Activated naive CD4-positive, alpha-beta T cell treated with anti-CD3 and anti-CD28 coated beads, Interleukin-2, amount 50 U/mL, for 24 hours (primary cell): ENCODE results near the gene C3orf52.
A peak's percentile ranks its signal among the peaks of the same experiment; 100 is the strongest.

Experiments
- H3K27ac Mint-ChIP-seq: one replicate; pipeline ENCODE4 v1.8.0; 2021; ENCODE audit warnings: mild to moderate bottlenecking, mixed read lengths
- H3K27me3 Mint-ChIP-seq: one replicate; pipeline ENCODE4 v1.8.0; 2021; ENCODE audit warnings: mixed read lengths
- H3K36me3 Mint-ChIP-seq: one replicate; pipeline ENCODE4 v1.8.0; 2021; ENCODE audit warnings: mixed read lengths
- H3K4me1 Mint-ChIP-seq: one replicate; pipeline ENCODE4 v1.8.0; 2021; ENCODE audit warnings: mixed read lengths
- H3K4me3 Mint-ChIP-seq: one replicate; pipeline ENCODE4 v1.8.0; 2021; ENCODE audit warnings: mild to moderate bottlenecking, mixed read lengths
- H3K9me3 Mint-ChIP-seq: one replicate; pipeline ENCODE4 v1.8.0; 2021; ENCODE audit warnings: mixed read lengths

The C3orf52 gene

DNA sequence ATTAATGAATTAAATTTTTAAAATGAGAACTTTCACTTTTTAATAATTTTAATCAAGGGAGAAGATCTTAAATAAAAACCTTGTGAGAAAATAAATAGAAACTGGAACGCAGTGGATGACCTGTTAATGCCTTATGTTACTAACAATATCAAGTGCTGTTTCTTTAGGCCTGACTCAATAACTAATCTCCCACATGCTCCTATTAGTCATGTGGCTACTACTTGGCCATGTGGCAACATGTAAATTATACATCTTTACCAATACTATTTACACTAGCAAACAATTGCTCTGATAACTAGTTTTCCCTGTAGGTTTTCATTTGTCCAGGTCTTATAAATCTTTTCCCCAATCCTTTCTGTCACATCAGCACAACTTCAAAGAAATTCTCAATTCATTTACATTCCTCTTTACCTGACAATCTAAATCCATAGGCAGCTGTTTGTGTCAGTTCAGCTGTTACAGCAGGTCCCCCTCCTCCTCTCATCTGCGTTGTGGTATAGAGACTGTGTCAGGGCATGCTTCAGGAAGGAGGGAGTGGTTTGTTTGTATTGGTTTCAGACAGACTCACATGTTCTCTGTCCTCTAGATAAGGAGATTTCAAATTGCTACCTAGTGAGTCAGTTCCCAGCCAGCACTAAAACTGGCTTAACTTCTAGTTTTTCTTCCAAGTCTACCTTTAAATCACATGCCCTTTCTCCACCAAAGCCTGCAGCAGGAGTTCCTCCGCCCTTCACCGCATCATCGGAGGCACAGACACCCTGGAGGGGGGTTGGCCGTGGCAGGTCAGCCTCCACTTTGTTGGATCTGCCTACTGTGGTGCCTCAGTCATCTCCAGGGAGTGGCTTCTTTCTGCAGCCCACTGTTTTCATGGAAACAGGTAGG, 11.3 kb upstream of the C3orf52 start:
- no peaks in the 10 kb centered on the region for H3K36me3 Mint-ChIP-seq
- no peaks in the 10 kb centered on the region for H3K9me3 Mint-ChIP-seq
- H3K27ac Mint-ChIP-seq, result peak overlapping the region; percentile 71
- peaks cover 50% of the 10 kb centered on the region for H3K4me1 Mint-ChIP-seq
- H3K27me3 Mint-ChIP-seq, result no peaks in the 10 kb centered on the region
- peak overlapping the region; percentile 8 for H3K4me3 Mint-ChIP-seq

DNA sequence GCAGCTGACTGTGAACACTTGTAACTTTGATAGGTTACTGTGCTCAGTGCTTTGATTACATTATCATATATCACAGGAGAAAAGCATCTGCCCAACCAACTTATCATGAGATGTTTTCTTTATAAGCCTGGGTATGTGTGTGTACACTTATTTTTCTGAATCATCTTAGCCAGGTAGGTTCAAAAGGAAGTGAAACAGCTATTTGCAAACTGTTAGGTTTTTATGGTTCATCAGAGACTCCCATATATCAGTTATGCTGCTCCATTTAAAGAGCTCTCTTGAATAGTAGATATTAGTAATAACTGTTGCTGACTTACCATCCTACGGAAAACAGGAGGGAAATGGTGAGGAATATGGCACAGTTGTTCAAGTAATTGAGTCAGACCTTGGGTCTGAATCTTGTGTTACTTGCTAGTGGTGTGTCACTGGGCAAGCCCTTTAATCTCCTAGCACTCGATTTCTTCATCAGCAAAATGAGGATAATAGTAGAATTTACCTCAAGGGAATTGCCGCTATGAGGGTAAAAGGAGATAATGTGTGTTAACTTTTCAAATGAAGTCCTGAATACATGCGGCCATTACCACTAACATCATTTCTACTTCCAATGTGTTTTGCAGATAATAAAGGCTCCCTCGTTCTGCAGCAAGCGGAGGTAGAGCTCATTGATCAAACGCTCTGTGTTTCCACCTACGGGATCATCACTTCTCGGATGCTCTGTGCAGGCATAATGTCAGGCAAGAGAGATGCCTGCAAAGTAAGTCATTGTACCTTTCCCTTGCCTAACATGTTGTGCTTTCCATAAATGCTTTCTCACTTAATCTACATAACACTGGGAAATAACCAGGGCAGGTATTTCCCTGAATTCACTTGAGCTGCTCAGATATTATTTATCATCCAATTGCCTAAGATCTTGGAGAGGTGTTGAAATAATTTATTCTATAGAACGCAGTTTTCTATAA, 7.8 kb upstream of the C3orf52 start:
- Mint-ChIP-seq H3K27me3 (no peaks in the 10 kb centered on the region), H3K4me1 (peaks cover 26% of the 10 kb centered on the region), H3K27ac (no peak overlapping the region), H3K4me3 (no peak overlapping the region), H3K36me3 (no peaks in the 10 kb centered on the region), H3K9me3 (no peaks in the 10 kb centered on the region)

DNA sequence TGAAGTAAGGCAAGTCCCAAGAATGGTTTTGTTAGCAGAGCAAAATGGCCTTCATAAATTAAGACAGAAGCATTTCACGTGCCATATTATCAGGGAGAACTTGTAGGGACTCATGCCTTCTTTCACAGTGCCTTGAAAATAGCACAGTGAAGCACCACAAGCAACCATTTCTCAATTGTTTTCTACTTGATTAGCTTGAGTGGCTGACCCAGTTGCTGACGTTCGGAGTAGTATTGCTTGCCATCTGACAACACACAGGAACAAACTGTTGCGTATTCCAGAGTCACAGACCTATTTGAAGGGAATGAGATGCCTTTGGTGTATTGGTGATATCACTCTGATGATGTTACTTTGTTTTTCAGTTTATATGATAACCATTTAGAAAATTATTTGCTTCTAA, 3.0 kb upstream of the C3orf52 start:
- Mint-ChIP-seq H3K27ac (no peak overlapping the region), H3K27me3 (no peaks in the 10 kb centered on the region), H3K4me1 (peaks cover 30% of the 10 kb centered on the region), H3K9me3 (no peaks in the 10 kb centered on the region), H3K4me3 (no peak overlapping the region), H3K36me3 (no peaks in the 10 kb centered on the region)

DNA sequence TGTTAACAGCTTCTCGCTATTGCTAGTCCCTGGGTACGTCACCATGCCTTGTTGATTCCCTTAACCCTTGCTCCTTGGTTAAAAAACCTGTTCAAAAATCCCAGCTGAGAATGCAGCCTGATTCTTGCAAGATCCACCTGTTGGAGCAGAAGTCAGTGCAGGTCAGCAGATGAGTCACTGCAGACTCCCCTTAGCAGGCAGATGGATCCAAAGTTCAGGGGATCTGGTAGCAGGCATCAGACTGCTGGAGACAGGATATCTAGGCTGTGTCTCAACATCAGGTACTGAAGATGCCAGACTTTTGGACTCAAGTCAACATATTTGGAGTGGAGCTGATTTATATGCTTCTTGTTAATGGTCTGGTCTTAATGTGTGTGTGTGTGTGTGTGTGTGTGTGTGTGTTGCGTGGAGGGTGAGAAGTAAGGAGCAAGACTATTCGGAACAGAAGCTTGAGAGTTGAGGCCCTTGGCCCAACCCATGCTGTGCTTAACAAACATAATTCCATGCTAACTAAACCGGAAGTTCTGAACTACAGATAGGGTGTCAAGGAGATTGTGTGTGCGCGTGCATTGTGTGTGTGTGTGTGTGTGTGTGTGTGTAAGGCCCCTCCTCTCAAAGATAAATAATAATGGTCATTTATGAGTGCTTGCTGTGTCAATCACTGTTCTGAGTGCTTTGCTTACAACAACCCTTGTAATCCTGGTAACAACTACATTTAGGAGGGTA, 1.0 kb upstream of the C3orf52 start:
- H3K9me3 Mint-ChIP-seq, result no peaks in the 10 kb centered on the region
- H3K36me3 Mint-ChIP-seq, result no peaks in the 10 kb centered on the region
- H3K4me1 Mint-ChIP-seq, result peaks cover 30% of the 10 kb centered on the region
- peak overlapping the region; percentile 86 for H3K4me3 Mint-ChIP-seq
- H3K27me3 Mint-ChIP-seq, result no peaks in the 10 kb centered on the region
- H3K27ac Mint-ChIP-seq, result no peak overlapping the region

DNA sequence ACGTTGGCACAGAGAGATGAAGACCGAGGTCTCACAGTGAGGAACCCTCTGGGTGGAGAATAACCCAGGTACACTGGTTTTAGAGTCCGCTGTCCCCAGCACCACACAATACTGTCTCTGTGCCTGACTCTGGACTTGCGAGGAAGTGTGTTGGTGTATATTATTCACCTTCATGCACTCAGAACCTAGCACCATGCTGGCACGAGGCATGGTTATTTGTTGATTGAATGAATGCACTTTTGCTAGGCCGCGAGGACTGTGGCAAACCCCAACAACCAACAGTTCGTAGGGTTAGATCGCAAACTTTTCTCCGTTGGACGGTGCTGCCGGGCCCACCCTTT, 484 bp upstream of the C3orf52 start:
- Mint-ChIP-seq H3K36me3 (no peaks in the 10 kb centered on the region), H3K4me1 (peaks cover 30% of the 10 kb centered on the region), H3K9me3 (no peaks in the 10 kb centered on the region), H3K27me3 (no peaks in the 10 kb centered on the region), H3K27ac (peak overlapping the region; percentile 30), H3K4me3 (peak overlapping the region; percentile 86)

DNA sequence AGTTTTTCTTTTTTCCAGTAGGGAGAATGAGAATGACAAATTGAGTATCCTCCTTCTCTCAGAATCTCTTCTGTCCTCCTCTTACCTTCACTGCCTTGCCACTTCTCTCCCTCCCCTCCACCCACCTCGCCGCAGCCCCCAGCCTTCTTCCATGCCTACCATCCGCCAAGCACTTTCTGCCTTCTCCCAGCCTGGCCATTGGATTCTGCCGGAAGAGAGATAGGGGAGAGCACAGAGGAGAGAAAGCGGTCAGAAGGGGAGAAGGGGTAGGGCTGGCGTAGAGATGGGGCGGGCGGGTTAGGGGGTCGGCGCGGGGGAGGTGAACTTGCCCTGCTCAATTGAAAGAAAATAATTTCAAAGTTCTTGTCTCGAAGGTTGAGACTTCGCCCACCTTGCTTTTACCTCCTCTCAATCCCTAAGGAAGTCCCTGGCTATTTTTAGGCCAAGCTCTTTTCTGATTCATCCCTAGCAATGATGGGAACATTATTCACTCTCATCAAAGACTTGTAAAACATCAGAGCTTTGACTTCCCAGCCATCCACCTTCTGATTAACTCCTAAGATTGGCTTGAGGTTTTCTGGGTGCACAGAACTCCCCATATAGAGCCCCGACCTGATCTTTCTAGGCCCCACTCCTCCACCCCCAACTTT, 811 bp downstream of the C3orf52 start:
- Mint-ChIP-seq H3K27ac (peak overlapping the region; percentile 12), H3K36me3 (no peaks in the 10 kb centered on the region), H3K9me3 (no peaks in the 10 kb centered on the region), H3K27me3 (no peaks in the 10 kb centered on the region), H3K4me1 (peaks cover 30% of the 10 kb centered on the region), H3K4me3 (peak overlapping the region; percentile 86)

DNA sequence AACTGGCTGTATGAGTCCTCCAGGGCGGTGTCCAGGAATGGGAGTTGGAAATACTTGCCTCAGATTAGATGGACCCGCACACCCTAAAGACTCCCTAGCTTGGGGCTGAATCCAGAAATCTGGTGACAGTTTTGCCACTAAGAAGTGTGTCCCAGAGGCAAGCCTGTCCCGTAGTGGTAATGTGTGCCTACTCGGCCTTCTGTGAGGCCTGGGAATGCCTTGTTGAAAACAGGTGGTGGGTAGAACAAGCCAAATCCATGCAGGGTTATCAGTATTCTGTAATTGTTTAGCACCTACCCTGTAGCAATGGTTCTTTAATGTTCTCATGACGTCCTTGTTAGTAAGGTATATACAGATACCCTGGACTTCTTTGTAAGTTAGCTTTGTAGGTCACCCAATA, 1.6 kb downstream of the C3orf52 start:
- no peaks in the 10 kb centered on the region for H3K36me3 Mint-ChIP-seq
- H3K27me3 Mint-ChIP-seq, result no peaks in the 10 kb centered on the region
- peak overlapping the region; percentile 86 for H3K4me3 Mint-ChIP-seq
- H3K27ac Mint-ChIP-seq, result no peak overlapping the region
- H3K9me3 Mint-ChIP-seq, result no peaks in the 10 kb centered on the region
- peaks cover 36% of the 10 kb centered on the region for H3K4me1 Mint-ChIP-seq

DNA sequence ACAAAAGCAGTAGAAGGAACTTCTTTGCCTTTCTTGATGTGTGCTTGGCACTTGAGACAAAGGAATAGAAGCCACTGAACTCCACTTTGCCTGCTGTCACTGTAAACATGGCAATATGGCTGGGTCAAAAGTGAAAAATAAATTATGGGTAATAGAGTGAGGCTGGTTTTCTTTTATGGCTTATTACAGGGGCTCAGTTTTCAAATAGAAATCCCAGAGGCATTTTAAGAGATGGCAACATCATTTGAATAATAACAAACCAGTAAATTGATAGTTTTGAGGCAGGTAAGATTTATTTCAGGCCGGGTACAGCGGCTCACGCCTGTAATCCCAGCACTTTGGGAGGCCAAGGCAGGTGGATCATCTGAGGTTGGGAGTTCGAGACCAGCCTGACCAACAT, 2.8 kb downstream of the C3orf52 start:
- no peak overlapping the region for H3K4me3 Mint-ChIP-seq
- H3K9me3 Mint-ChIP-seq, result no peaks in the 10 kb centered on the region
- no peaks in the 10 kb centered on the region for H3K27me3 Mint-ChIP-seq
- peaks cover 41% of the 10 kb centered on the region for H3K4me1 Mint-ChIP-seq
- H3K27ac Mint-ChIP-seq, result no peak overlapping the region
- no peaks in the 10 kb centered on the region for H3K36me3 Mint-ChIP-seq

DNA sequence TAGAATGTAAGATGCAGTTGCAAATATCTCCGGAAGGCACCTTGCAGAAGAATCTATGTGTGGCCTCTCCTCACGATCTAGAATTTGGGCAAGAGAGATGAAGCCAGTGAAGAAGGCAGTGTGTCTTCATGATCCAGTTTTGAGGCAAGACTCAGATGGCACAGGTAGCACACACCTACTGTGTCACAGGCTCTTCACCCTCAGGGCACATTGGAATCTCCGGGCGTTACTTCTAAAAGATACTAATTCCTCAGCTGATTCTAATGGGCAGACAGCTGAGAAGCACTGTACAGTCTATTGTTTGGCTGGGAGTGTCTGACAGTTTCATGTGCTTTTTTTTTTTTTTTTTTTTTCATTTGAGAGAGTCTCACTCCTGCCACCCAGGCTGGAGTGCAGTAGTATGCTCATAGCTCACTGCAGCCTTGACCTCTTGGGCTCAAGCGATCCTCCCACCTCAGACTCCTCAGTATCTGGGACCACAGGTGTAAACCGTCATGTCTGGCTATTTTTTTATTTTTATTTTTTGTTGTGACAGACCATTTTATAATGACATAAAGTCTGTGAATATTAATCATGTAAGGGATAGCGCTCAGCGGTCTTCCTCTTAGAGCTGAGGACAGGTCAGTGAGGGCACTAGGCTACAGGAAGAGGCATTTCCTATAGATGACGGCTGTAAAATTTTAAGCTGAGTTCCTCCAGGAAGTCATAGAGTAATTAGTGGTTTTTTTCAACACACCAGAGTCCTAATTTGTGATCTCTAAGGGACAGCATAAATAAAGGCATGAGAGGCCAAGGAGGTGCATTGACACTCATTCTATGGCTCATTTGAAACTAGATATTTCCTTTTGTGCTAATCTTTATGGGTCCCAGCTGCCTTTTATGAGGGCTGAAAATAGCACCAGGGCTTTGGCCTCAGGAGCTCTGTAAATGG, 4.0 kb downstream of the C3orf52 start:
- Mint-ChIP-seq H3K36me3 (no peaks in the 10 kb centered on the region), H3K27ac (no peak overlapping the region), H3K4me3 (no peak overlapping the region), H3K9me3 (no peaks in the 10 kb centered on the region), H3K4me1 (peaks cover 29% of the 10 kb centered on the region), H3K27me3 (no peaks in the 10 kb centered on the region)

DNA sequence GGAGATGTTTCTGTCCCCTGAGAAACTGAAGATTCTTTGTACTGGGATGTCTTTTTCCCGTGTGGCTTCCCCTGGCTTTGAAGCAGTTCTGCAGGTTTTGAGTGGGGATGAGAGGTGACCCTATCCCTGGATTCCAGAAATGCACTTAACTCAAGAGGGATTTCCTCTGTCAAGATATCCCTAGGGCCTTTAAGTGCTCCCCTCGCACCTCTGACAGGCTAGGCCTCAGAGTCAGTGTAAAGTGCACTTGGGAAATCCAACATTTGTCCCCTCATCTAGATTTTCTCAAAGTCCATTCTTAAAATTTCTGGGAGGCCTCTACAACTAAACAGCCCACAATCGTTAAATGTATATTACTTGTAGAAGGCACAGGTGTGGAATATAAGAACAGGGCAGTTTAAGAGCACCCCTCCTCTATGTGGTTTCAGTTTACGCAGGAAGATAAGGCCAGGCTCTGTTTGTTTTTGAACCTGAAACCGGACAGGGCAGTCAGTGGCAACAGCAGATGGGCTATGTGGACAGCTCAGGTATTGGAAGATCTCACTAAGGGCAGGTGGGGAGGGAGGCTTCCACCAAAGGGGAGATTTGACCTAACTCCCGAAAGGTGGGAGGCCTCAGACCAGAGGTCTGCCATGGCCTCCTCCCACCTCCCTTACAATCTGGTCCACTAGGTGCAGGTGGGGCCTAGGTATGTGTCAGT, 4.8 kb downstream of the C3orf52 start:
- Mint-ChIP-seq H3K36me3 (no peaks in the 10 kb centered on the region), H3K27ac (no peak overlapping the region), H3K4me3 (no peak overlapping the region), H3K4me1 (peaks cover 27% of the 10 kb centered on the region), H3K9me3 (no peaks in the 10 kb centered on the region), H3K27me3 (no peaks in the 10 kb centered on the region)

DNA sequence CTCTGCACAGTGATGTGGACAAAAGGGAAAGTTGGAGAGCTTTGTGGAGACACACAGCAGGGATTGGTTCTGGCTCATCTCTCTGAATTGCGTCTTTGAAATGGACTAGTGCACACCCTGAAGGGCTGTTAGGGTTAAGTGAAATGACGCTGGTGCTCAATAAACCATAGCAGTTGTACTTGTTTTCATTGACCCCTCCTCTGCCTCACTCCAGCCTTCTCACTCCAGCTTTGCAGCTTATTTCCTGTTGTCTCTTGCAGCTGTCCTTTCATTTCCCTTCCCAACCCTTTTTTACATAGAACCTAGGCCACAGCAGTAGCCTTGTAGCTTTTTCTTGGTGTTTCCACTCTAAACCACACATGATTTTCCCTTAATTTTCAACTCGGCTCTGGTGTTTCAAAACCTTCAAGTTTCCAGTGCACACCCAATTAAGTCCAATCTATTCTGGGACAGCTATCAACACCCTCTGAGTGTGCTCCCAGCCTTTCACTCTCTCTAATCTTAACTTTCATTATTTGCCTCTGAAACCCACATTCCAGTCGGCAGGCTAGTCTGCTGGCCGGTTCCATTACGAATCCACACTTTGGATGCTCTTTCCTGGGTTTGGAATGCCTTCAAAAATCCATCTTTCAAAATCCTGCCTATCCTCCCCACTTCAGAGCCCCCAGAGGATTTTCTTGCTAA, 6.4 kb downstream of the C3orf52 start:
- Mint-ChIP-seq H3K4me1 (peaks cover 22% of the 10 kb centered on the region), H3K27me3 (no peaks in the 10 kb centered on the region), H3K9me3 (no peaks in the 10 kb centered on the region), H3K27ac (peak overlapping the region; percentile 1), H3K36me3 (no peaks in the 10 kb centered on the region), H3K4me3 (no peak overlapping the region)

DNA sequence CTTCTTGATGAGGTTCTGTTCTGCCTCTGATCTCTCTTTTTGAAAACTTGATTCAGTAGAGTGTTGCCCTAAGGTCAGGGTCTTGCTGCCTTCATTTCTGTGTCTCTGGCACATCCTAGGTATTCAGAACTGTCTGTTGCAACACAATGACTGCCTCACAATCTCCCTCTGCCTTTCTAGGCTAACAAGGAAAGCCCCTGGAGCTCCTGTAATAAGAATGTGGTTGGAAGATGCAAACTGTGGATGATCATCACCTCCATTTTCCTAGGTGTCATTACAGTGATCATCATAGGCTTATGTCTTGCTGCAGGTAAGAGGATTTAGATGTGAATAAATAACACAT, 7.0 kb downstream of the C3orf52 start:
- Mint-ChIP-seq H3K4me1 (peaks cover 25% of the 10 kb centered on the region), H3K27ac (peak overlapping the region; percentile 1), H3K9me3 (no peaks in the 10 kb centered on the region)

DNA sequence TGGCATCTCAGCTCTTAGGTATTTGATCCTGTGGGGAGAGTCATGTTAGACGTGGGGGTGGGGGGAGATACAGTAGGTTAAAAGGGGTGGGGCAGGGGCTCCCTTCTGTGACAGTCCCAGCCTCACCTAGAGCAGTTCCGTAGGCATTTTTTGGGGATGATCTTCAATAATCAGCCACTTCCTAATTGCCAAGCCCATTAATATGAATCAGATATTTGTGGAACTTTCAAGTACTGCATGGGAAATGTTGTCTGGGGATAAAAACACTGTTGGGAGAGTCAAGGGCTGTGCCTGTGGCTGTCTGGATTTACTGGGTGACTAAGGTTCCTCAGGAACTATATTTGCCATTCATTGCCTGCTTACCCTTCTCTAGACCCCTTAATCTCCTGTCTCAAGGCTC, 9.5 kb downstream of the C3orf52 start:
- H3K4me1 Mint-ChIP-seq, result peaks cover 28% of the 10 kb centered on the region
- H3K27me3 Mint-ChIP-seq, result no peaks in the 10 kb centered on the region
- H3K9me3 Mint-ChIP-seq, result no peaks in the 10 kb centered on the region
- no peak overlapping the region for H3K27ac Mint-ChIP-seq
- H3K4me3 Mint-ChIP-seq, result no peak overlapping the region
- no peaks in the 10 kb centered on the region for H3K36me3 Mint-ChIP-seq

More for the DNA sequence above, 7.0 kb downstream of the C3orf52 start:
- Mint-ChIP-seq H3K36me3 (no peaks in the 10 kb centered on the region), H3K27me3 (no peaks in the 10 kb centered on the region), H3K4me3 (no peak overlapping the region)
